ENCODE data around the gene LRRC57. TPM values are rescaled to one million over a fixed set of nuclear protein-coding genes. Genes with fewer than 3 reads are reported as not detected.

The LRRC57 gene
- total RNA-seq, result 1 to 10 TPM; 6.9 to 8.3 TPM

- DNase-seq (peak; percentile 87 to 90 (median 88)), ATAC-seq (peak; percentile 95)
- Histone ChIP-seq H3K36me3 (replicated peaks in 1 of 2; ENCODE audit: insufficient read depth in 1 of 2, low read depth in 2 of 2) (peaks cover 0 to 5% of the 10 kb centered on the region in 2 donors), H3K27ac (peak within 1 kb of the TSS; percentile 71 to 92 (median 81)), H3K27me3 (no peaks in the 10 kb centered on the region), H3K4me1 (peaks cover 15% of the 10 kb centered on the region), H3K4me3 (peak within 1 kb of the TSS; percentile 89 to 91), H3K9me3 (no peaks in the 10 kb centered on the region)
- 1% methylated on average over 13 to 70 of the region's 71 CpGs for WGBS, 2 donors
- TF ChIP-seq POLR2A (IDR thresholded peaks at IDR 0.05) (peak; percentile 64 to 91 (median 90)), CTCF (IDR thresholded peaks at IDR 0.05) (peak in 1 of 7 experiments; percentile 11)
- intact Hi-C loops (cut with DNase I), result no loop called here
These were observed at the start of gene LRRC57, which contains the start of gene HAUS2 for GRCh38 chr15:42548249-42549031. LRRC57 (minus strand) TSS chr15:42548793; CDS start chr15:42548434, 359 bp downstream. HAUS2 (plus strand) TSS chr15:42548838; CDS start chr15:42548873, 35 bp downstream.

- Histone ChIP-seq H3K9me3 (no peaks in the 10 kb centered on the region), H3K27me3 (no peaks in the 10 kb centered on the region), H3K4me3 (no peak overlapping the region), H3K36me3 (replicated peaks in 1 of 2; ENCODE audit: insufficient read depth in 1 of 2, low read depth in 2 of 2) (no peaks in the 10 kb centered on the region), H3K27ac (no peak overlapping the region), H3K4me1 (no peaks in the 10 kb centered on the region)
- ATAC-seq (no peak), DNase-seq (no peak)
- 45 to 58% methylated on average over 4 of the region's 4 CpGs for WGBS, 2 donors
- TF ChIP-seq CTCF (IDR thresholded peaks at IDR 0.05) (no peak), POLR2A (IDR thresholded peaks at IDR 0.05) (no peak)
- intact Hi-C loops (cut with DNase I), result no loop called here
These were observed 47.1 kb upstream of the LRRC57 start for GRCh38 chr15:42595626-42596240.

GRCh38 chr15:42594095-42594494 lies 45.5 kb upstream of the LRRC57 start:
- Histone ChIP-seq H3K4me3 (no peak overlapping the region), H3K27ac (no peak overlapping the region), H3K36me3 (replicated peaks in 1 of 2; ENCODE audit: insufficient read depth in 1 of 2, low read depth in 2 of 2) (no peaks in the 10 kb centered on the region), H3K9me3 (no peaks in the 10 kb centered on the region), H3K27me3 (no peaks in the 10 kb centered on the region), H3K4me1 (no peaks in the 10 kb centered on the region)
- no peak for ATAC-seq
- TF ChIP-seq CTCF (IDR thresholded peaks at IDR 0.05) (no peak), POLR2A (IDR thresholded peaks at IDR 0.05) (no peak)
- 56 to 65% methylated on average over 5 of the region's 5 CpGs for WGBS, 2 donors
- intact Hi-C loops (cut with DNase I), result no loop called here
- no peak for DNase-seq

- DNase-seq (peak in 1 of 4 donors; percentile 8), ATAC-seq (no peak)
- Histone ChIP-seq H3K4me1 (no peaks in the 10 kb centered on the region), H3K36me3 (replicated peaks in 1 of 2; ENCODE audit: insufficient read depth in 1 of 2, low read depth in 2 of 2) (no peaks in the 10 kb centered on the region), H3K9me3 (no peaks in the 10 kb centered on the region), H3K27ac (no peak overlapping the region), H3K4me3 (no peak overlapping the region), H3K27me3 (no peaks in the 10 kb centered on the region)
- TF ChIP-seq POLR2A (IDR thresholded peaks at IDR 0.05) (no peak), CTCF (IDR thresholded peaks at IDR 0.05) (no peak)
- WGBS, 2 donors, result 82 to 88% methylated on average over 4 of the region's 4 CpGs
- intact Hi-C loops (cut with DNase I), result no loop called here
These were observed 44.5 kb upstream of the LRRC57 start for GRCh38 chr15:42593143-42593542.

Measured in body of pancreas (tissue), 4 donors.